SK-N-SH (cell line): ENCODE data around the gene MEFV.

Experiments
- CTCF ChIP-seq: fragments of 200-600 bp; sonication (generic); IDR thresholded peaks from 2 replicates; pipeline ENCODE4 v1.6.1; 2017; ENCODE audit warnings: antibody characterized with exemption, mild to moderate bottlenecking, moderate library complexity
- EZH2phosphoT487 ChIP-seq: fragments of 200-600 bp; sonication (generic); IDR thresholded peaks from 2 replicates; pipeline ENCODE4 v1.6.1; 2017; ENCODE audit warnings: low read depth, mixed run types, mild to moderate bottlenecking, antibody characterized with exemption, moderate library complexity, borderline replicate concordance
- MAX ChIP-seq: IDR thresholded peaks from 2 replicates; pipeline ENCODE4 v1.4.0; 2012; ENCODE audit warnings: low read depth
- PBX3 ChIP-seq: IDR thresholded peaks from 2 replicates; pipeline ENCODE4; 2012
- RCOR1 ChIP-seq: fragments of 150-350 bp; IDR thresholded peaks from 2 replicates; pipeline ENCODE4 v1.6.1; 2017; ENCODE audit warnings: antibody characterized with exemption, low read length
- RFX5 ChIP-seq: IDR thresholded peaks from 2 replicates; pipeline ENCODE4 v1.6.1; 2012; ENCODE audit warnings: mild to moderate bottlenecking, improper control_type of control experiment, low read length

GRCh38 chr16:3198334-3199072 is 57.9 kb downstream of the MEFV start:
- no peak for TF ChIP-seq EZH2phosphoT487
- TF ChIP-seq PBX3 = no peak
- TF ChIP-seq CTCF = no peak
- no peak for TF ChIP-seq RCOR1
- no peak for TF ChIP-seq RFX5
- TF ChIP-seq MAX = no peak
